Suprapubic skin (tissue), 4 donors: ENCODE data around the gene NHSL2.

Experiments used
- EP300 ChIP-seq: sonication (generic); formaldehyde crosslinking; IDR thresholded peaks from one replicate; pipeline ENCODE4 v1.6.1; 2017; ENCODE audit warnings: antibody characterized with exemption
- POLR2A ChIP-seq, 2 donors: fragments of 450-650 bp; IDR thresholded peaks; one replicate each; pipeline ENCODE4 v1.6.1; 2017; ENCODE audit warnings: antibody characterized with exemption in 2 of 2, mild to moderate bottlenecking in 2 of 2, moderate library complexity in 2 of 2
- POLR2AphosphoS5 ChIP-seq, 3 donors: sonication (generic); formaldehyde crosslinking; IDR thresholded peaks; one replicate each; pipeline ENCODE4 v1.6.1; 2017; ENCODE audit warnings: antibody characterized with exemption in 3 of 3
- TF ChIP-seq, protein P1 (sequence below), 2 donors: fragments of 200-600 bp in 1 of 2; fragments of 450-650 bp in 1 of 2; sonication (generic) in 1 of 2; IDR thresholded peaks; one replicate each; pipeline ENCODE4 v1.5.1; 2016 to 2019; ENCODE audit warnings: antibody characterized with exemption in 2 of 2, mild to moderate bottlenecking in 1 of 2, moderate library complexity in 1 of 2

GRCh38 chrX:71996826-71997225 is 86.2 kb downstream of the NHSL2 start:
- no peak for TF ChIP-seq POLR2AphosphoS5 (IDR thresholded peaks at IDR 0.05)
- TF ChIP-seq POLR2A (IDR thresholded peaks at IDR 0.05), result no peak
- TF ChIP-seq, protein P1, sequence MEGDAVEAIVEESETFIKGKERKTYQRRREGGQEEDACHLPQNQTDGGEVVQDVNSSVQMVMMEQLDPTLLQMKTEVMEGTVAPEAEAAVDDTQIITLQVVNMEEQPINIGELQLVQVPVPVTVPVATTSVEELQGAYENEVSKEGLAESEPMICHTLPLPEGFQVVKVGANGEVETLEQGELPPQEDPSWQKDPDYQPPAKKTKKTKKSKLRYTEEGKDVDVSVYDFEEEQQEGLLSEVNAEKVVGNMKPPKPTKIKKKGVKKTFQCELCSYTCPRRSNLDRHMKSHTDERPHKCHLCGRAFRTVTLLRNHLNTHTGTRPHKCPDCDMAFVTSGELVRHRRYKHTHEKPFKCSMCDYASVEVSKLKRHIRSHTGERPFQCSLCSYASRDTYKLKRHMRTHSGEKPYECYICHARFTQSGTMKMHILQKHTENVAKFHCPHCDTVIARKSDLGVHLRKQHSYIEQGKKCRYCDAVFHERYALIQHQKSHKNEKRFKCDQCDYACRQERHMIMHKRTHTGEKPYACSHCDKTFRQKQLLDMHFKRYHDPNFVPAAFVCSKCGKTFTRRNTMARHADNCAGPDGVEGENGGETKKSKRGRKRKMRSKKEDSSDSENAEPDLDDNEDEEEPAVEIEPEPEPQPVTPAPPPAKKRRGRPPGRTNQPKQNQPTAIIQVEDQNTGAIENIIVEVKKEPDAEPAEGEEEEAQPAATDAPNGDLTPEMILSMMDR (IDR thresholded peaks at IDR 0.05), result no peak
- no peak for TF ChIP-seq EP300
